ENCODE data around the gene CAV3.
"Not testable (repeated sequence)": the region's sequence is repeated elsewhere in the genome, so short reads cannot be mapped to it uniquely, and the experiment has no call there.

The CAV3 gene

DNA sequence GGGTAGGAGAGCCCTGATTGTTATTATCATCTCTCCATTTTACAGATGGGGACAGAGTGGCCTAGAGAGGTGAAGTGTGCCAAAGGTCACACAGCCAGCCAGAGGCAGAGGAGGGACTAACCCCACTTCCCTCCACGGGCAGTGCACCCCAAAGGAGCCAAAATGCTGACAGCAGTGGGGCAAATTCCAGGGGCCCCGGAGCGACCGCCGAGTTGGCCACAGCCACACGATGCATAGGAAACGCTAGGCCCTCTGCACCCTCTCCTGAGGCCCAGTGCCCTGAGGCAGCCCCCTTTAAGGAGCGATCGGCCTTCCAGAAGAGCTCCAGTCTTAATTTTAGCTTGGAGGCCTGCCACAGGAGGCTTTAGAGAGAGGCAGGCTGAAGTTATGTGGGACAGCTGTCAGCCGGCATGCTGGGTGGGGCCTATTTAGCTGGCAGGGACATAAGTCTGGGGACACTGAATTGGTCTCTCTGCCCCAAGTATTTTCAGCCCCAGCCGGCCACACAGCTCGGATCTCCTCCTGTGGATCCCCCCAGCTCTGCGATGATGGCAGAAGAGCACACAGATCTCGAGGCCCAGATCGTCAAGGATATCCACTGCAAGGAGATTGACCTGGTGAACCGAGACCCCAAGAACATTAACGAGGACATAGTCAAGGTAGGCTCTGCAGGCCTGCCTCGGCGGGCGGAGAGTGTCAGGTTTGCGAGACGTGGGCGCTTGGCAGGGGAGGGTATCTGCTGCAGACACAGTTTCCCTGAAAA, at the start of gene CAV3:
Gene CAV3 (plus strand): TSS at position 471 of the 763 bp plus-strand sequence. CDS start 75 bp downstream, at position 546.
- Histone ChIP-seq H3K4me1 (ENCODE audit: insufficient read depth, low read length) (peaks cover 11% of the 10 kb centered on the region; the same call in 1 of the 2 replicates), H3K9ac (ENCODE audit: low read depth, low read length) (no peak within 1 kb of the TSS), H3K9me3 (ENCODE audit: control insufficient read depth, insufficient read depth, low read length) (no peaks in the 10 kb centered on the region), H3K36me3 (ENCODE audit: insufficient read depth, low read length) (no peaks in the 10 kb centered on the region)

DNA sequence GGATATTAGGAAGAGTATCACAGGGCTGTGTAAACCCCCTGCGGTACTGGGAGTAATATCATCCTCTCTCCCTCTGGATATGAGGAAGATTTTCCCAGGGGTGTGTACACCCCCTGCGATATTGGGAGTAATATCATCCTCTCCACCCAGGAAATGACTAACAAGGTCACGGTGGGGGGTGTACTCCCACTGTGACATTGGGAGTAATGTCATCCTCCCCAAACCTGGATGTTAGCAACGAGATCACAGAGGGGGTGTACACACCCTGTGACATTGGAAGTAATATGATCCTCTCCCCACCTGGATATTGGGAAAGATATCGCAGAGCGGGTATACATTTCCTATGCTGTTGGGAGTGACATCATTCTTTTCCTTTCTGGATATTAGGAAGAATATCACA, 48.6 kb upstream of the CAV3 start:
- H3K36me3 ChIP-seq (ENCODE audit: insufficient read depth, low read length) = not testable (repeated sequence)

DNA sequence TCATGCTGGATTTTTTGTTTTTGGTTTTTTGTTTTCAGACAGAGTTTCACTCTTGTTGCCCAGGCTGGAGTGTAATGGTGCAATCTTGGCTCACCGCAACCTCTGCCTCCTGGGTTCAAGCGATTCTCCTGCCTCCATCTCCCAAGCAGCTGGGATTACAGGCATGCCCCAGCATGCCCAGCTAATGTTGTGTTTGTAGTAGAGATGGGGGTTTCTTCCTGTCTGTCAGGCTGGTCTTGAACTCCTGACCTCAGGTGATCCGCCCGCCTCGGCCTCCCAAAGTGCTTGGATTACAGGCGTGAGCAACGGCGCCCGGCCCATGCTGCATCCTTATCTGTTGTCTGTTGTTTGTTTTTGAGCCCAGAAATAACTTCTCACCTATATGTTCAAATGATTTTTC, 42.3 kb upstream of the CAV3 start:
- H3K36me3 ChIP-seq (ENCODE audit: insufficient read depth, low read length); H3K9me3 ChIP-seq (ENCODE audit: control insufficient read depth, insufficient read depth, low read length); H3K4me1 ChIP-seq (ENCODE audit: insufficient read depth, low read length); H3K9ac ChIP-seq (ENCODE audit: low read depth, low read length): not testable (repeated sequence)

More for the DNA sequence above, 48.6 kb upstream of the CAV3 start:
- not testable (repeated sequence) for H3K4me1 ChIP-seq (ENCODE audit: insufficient read depth, low read length); H3K9ac ChIP-seq (ENCODE audit: low read depth, low read length); H3K9me3 ChIP-seq (ENCODE audit: control insufficient read depth, insufficient read depth, low read length)

DNA sequence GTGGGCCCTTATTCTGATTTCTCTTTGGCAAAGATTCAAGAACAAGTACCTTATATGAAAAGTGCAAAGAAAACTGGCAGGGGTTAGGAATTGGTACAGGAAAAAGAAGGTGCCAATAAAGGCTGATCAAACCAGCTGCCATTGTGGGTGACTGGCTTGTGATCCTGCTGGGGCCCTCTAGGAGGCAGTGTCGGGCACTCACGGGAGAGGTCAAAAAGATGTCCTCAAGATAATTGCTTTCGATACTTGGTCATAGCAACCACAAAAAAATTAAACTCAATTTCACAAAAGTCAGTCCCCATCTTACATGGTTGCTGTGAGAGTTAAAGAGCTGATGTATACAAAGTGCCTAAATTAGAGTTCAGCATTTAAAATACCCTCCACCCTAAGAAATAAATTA, 31.0 kb upstream of the CAV3 start:
- Histone ChIP-seq H3K9me3 (ENCODE audit: control insufficient read depth, insufficient read depth, low read length) (no peaks in the 10 kb centered on the region), H3K36me3 (ENCODE audit: insufficient read depth, low read length) (no peaks in the 10 kb centered on the region), H3K9ac (ENCODE audit: low read depth, low read length) (no peak overlapping the region), H3K4me1 (ENCODE audit: insufficient read depth, low read length) (no peaks in the 10 kb centered on the region)

DNA sequence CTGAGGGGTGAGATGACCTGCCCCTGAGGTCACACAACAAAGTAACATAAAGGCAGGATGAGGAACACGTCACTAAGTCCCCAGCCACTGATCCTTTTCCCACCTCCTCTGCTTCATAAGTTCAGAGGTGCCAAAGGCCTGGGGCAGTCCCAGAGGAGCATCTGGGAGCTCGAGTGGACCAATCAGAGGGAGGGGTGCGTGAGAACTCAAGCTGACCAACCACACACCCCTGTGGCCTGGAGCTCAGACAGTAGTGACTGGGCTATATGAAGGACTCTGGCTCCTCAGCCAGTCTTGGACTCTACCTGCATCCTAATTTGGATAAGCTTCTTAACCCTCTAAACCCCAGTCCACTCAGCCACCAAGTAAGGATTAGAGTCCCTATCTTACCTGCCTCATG, 28.0 kb upstream of the CAV3 start:
- Histone ChIP-seq H3K9me3 (ENCODE audit: control insufficient read depth, insufficient read depth, low read length) (no peaks in the 10 kb centered on the region), H3K4me1 (ENCODE audit: insufficient read depth, low read length) (no peaks in the 10 kb centered on the region), H3K9ac (ENCODE audit: low read depth, low read length) (no peak overlapping the region), H3K36me3 (ENCODE audit: insufficient read depth, low read length) (no peaks in the 10 kb centered on the region)

DNA sequence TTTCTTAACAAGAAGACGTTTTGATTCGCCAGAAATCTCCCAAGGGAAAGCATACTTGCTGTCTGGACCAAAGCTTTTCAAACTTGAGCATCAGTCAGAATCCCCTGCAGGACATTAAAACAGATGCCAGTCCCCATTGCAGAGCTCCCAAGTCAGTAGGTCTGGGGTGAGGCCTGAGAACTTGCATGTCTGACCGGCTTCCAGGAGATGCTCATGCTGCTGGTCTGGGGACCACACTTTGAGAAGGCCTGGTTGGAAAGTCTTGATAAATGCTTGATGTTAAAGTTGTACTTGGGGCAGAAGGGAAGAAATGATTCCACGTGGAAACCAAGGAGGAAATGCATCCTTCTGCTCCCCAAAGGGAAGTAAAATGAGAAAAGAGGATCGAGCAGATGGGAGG, 24.3 kb upstream of the CAV3 start:
- Histone ChIP-seq H3K36me3 (ENCODE audit: insufficient read depth, low read length) (no peaks in the 10 kb centered on the region), H3K4me1 (ENCODE audit: insufficient read depth, low read length) (no peaks in the 10 kb centered on the region), H3K9ac (ENCODE audit: low read depth, low read length) (no peak overlapping the region), H3K9me3 (ENCODE audit: control insufficient read depth, insufficient read depth, low read length) (no peaks in the 10 kb centered on the region)

DNA sequence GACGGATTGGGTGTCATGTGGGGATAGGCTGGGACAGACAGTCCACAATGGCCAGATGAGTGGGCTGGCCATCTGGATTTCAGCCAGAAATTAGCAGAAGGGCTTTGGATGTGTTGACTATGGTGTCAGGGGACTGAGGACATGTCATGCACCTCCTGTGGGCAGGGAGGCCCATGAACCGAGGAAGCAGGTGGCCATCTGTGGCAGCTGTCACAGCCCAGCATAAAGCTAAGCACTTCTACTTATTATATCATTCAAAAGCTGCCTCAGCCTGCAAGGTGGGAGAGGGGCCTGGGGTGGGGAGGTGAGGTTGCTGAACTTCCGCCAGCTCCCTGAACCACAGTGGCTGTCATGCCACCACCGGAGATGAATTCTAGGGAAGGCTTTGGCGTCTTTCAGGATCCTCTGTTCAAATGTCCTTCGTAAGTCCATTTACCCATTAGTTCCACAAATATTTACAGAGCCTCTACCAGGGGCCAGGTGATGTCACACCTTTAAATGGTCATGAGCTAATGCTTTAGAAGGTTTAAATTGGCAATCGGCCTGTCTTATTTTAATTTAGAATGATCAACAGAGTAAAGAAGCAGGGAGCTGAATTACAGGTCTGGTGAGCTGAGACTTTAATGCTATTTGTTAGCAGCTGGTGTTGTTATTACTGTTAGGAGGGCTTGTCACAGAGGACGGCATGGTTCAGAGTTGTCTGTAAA, 23.6 kb upstream of the CAV3 start:
- no peaks in the 10 kb centered on the region for H3K9me3 ChIP-seq (ENCODE audit: control insufficient read depth, insufficient read depth, low read length)
- no peak overlapping the region for H3K9ac ChIP-seq (ENCODE audit: low read depth, low read length)
- no peaks in the 10 kb centered on the region for H3K4me1 ChIP-seq (ENCODE audit: insufficient read depth, low read length)
- H3K36me3 ChIP-seq (ENCODE audit: insufficient read depth, low read length) = no peaks in the 10 kb centered on the region

DNA sequence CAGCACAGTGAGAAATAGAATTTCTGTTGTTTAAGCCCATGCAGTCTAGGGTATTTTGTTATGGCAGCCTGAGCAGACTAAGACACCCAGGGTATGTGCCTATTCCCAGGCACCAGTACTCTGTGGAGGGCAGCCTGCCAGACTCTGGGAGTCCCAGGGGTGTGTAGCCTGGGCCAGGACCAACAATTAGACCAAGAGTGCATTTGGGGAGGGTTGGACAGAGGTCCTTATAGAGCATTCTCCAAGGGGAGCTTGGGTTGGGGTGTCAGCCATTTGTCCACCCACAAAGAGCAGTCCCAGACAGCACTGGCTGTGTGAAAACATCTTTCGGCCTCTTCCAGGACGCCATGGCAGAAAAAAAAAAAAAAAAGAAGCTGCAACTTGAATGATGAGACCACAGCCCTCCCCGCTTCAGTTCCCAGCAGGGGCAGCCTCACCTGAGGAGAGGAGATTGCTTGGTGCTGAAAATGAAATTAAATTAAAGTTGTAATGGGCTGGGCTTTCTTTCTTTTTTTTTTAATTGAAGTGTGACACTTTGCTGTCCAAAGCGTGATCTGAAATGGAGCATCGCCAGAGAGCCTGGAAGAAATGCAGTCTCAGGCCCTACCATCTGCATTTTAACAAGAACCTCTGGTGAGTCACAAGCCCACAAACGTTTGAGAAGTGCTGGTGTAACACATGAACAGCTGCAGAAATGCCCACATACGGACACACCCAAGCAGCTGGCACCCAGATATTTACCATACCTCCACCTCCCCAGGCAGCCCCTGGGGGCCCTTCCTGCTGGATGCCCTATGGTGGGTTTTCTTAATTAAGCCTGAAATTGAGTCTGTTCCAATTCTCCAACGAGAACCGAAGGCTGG, 21.3 kb upstream of the CAV3 start:
- H3K9me3 ChIP-seq (ENCODE audit: control insufficient read depth, insufficient read depth, low read length) = no peaks in the 10 kb centered on the region
- no peaks in the 10 kb centered on the region for H3K4me1 ChIP-seq (ENCODE audit: insufficient read depth, low read length)
- no peaks in the 10 kb centered on the region for H3K36me3 ChIP-seq (ENCODE audit: insufficient read depth, low read length)
- no peak overlapping the region for H3K9ac ChIP-seq (ENCODE audit: low read depth, low read length)

DNA sequence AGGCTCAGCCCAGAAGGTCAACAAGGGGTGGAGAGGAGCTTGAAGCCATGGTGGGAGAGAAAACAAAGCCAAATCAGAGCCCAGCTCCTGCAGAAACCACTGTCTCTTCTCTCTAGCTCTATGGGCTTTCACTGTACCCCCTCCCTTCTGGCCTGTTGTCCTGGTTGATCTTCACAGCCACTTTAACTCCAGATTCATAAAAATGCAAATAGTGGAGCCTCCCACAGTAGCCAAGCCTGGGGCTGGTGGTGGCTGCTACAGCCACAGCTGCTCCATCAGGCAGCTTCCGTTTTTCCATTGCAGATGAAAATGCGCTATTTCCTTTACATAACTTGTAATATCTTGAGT, 20.7 kb upstream of the CAV3 start:
- no peaks in the 10 kb centered on the region for H3K4me1 ChIP-seq (ENCODE audit: insufficient read depth, low read length)
- H3K36me3 ChIP-seq (ENCODE audit: insufficient read depth, low read length) = no peaks in the 10 kb centered on the region
- H3K9me3 ChIP-seq (ENCODE audit: control insufficient read depth, insufficient read depth, low read length) = no peaks in the 10 kb centered on the region
- H3K9ac ChIP-seq (ENCODE audit: low read depth, low read length) = no peak overlapping the region

DNA sequence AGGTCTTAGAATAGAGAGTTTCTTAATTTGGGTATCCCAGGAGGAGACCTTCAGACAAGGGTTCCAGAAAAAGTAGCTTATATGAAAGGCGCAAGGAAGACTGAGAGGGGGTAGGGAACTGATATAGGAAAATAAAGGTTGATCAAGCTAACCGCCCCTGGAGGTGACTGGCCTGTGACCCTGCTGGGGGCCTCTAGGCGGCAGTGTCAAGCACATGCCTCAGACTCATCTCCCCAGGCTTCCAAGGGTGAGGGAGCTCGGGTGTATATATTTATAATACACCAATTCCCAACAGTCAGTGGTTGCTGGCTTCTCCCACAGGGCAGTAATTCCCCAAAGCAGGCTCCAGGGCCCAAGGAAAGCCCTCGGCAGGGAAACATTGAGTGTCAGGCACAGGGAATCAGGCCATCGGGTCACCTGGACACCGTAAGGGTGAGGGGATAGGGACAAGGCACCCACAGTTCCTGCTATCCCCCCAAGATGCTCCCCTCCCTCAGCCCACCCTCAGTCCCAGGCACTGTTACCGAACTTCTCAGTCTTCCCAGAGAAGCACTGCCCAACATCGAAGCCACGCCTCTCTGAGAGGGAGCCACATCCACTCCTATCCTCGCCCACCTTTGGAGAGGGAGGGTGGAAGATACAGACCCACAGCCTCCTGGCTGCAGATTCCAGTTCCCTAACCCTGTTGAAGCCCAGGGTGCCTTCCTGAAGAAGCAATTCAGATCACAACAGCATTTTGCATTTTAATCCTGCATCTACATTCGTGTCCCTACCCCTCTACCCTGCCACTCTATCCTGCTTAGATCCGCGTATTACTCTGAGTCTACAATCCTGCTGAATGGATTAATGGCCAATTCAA, 19.5 kb upstream of the CAV3 start:
- no peaks in the 10 kb centered on the region for H3K9me3 ChIP-seq (ENCODE audit: control insufficient read depth, insufficient read depth, low read length)
- no peaks in the 10 kb centered on the region for H3K4me1 ChIP-seq (ENCODE audit: insufficient read depth, low read length)
- H3K9ac ChIP-seq (ENCODE audit: low read depth, low read length) = no peak overlapping the region
- H3K36me3 ChIP-seq (ENCODE audit: insufficient read depth, low read length) = no peaks in the 10 kb centered on the region

DNA sequence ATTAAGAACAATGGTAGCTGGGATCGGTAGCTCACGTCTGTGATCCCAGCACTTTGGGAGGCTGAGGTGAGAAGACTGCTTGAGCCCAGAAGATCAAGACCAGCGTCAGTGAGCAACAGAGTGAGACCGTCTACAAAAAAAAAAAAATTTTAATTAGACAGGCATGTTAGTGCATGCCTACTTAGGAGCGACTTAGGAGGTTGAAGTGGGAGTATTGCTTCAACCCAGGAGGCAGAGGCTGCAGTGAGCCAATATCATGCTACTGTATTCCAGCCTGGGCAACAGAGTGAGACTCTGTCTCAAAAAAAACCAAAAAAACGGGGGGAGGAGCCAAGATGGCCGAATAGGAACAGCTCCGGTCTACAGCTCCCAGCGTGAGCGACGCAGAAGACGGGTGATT, 17.8 kb upstream of the CAV3 start:
- H3K4me1 ChIP-seq (ENCODE audit: insufficient read depth, low read length); H3K9ac ChIP-seq (ENCODE audit: low read depth, low read length); H3K36me3 ChIP-seq (ENCODE audit: insufficient read depth, low read length); H3K9me3 ChIP-seq (ENCODE audit: control insufficient read depth, insufficient read depth, low read length): not testable (repeated sequence)

DNA sequence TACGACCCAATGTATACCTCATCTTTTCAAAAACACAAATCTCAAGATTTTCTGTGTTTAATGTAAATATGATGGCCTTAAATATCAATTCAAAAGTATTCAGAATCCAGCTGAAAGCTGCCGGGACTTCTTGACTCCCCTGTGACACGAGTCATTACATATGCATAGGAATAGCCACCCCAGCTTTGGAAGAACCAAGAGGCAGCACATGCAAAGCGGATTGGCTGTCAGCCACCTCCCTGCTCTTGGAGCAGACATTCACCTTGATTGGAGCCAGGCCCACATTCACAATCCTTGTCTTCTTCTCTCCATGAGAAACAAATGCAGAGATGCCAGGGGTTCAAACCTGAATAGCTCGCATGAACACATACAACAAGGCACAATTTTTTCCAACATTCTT, 10.8 kb upstream of the CAV3 start:
- no peaks in the 10 kb centered on the region for H3K36me3 ChIP-seq (ENCODE audit: insufficient read depth, low read length)
- H3K9ac ChIP-seq (ENCODE audit: low read depth, low read length) = no peak overlapping the region

DNA sequence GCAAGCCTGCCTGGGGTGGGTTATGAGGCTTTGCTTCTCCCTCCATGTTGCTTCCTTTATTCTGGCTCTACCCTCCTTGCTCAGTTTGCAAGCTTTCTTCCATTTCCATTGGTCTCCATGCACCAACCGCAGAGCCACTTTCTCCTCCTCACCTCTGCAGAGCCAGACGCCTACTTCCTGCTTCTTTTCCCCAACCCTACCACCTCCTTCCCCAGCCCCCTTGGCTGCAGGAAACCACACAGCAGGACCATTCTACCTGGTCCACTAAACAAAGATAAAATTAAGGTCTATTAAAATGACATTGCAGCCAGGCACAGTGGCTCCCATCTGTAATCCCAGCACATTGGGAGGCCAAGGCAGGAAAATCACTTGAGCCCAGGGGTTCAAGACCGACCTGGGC, 10.0 kb upstream of the CAV3 start:
- Histone ChIP-seq H3K9ac (ENCODE audit: low read depth, low read length) (no peak overlapping the region), H3K36me3 (ENCODE audit: insufficient read depth, low read length) (no peaks in the 10 kb centered on the region), H3K9me3 (ENCODE audit: control insufficient read depth, insufficient read depth, low read length) (no peaks in the 10 kb centered on the region), H3K4me1 (ENCODE audit: insufficient read depth, low read length) (peaks cover 17% of the 10 kb centered on the region; the same call in 1 of the 2 replicates)

More for the DNA sequence above, 10.8 kb upstream of the CAV3 start:
- Histone ChIP-seq H3K9me3 (ENCODE audit: control insufficient read depth, insufficient read depth, low read length) (no peaks in the 10 kb centered on the region), H3K4me1 (ENCODE audit: insufficient read depth, low read length) (peaks cover 15% of the 10 kb centered on the region; the same call in 1 of the 2 replicates)
